A204.1 (cell line): Measurements from ENCODE around the gene ABCA2.
"Not testable (repeated sequence)": the region's sequence is repeated elsewhere in the genome, so short reads cannot be mapped to it uniquely, and the experiment has no call there.

ENCODE experiments used
- FAIRE-seq: peaks from 2 replicates; lab custom pipeline; 2012; peaks lifted over from hg19 to GRCh38; lab: Jason Lieb, UNC

The ABCA2 gene

DNA sequence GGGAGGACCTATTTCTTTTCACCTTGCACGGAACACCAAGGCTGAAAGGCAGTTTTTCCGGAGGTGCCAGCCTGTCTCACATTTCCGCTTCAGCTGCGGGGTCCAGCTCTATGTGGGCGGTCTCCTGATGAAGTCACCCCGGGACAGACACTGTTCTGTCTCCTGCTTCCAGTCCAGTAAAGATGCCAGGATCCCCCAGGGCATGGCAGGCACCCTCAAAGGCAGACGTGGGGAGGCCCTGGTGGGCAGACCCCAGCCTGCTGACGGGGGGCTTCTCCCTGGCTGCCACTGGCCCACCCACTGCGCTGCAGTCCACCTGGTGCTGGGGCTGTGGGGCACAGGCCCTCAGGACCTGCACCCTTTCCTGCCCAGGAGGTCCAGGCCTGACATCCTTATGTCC lies 34.8 kb upstream of the ABCA2 start:
- FAIRE-seq: not testable (repeated sequence)

DNA sequence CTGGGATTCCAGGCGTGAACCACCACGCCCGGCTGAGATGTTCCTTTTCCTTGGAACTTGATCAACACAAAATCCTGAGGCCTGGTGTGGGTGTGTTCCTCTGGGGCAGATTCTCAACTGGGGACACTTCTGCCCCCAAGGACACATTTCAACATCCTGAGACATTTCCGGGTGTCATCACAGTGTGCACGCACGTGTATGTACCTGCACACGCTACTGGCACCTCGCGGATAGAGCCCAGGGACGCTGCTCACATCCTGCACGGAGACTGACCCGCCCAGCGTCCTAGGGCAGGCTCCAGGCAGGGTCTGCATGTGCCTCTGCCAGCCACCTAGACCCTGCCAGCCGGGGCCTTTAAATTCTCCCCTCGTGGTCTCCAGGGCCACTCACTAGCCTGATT lies 34.3 kb upstream of the ABCA2 start:
- no peak for FAIRE-seq

DNA sequence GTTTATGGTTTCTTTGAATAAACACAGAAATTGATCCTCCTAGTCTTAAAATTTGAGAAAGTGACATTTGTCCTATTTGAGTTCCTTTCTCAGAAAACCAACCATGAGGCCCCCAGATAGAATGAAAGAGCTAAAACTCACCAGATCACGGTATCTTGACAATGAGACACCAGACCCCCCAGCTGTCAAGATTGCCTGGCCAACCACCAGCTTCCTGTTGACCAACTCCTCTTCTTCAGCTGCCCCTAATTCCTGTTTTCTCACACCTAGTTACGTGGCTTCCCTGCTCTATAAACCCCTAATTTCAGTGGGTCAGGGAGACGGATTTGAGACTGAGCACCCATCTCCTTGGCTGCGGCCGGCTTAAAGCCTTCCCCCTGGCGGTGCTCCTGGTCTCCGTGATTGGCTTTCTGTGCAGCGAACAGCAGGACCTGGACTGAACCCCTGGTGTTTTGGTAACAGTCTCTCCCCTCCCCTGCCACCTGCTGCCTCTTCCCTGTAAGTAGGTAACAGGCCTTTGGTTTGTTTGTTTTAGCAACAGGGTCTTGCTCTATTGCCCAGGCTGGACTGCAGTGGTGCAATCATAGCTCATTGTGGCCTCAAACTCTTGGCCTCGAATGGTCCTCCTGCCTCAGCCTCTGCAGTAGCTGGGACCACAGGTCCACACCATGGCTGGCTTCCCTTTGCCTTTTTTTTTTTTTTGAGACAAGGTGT lies 30.6 kb upstream of the ABCA2 start:
- no peak for FAIRE-seq

DNA sequence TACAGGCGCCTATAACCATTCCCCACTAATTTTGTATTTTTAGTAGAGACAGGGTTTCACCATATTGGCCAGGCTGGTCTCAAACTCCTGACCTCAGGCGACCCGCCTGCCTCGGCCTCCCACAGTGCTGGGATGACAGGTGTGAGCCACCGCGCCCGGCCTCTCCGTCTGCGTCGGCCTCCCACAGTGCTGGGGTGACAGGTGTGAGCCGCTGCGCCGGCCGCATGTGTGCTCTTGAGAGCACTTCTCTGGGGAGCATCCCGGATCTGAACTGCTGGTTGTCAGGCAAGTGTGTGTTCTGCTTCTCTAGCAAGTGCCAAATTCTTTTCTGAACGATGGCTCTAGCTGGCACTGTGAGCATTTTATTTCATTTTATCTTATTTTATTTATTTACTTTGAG lies 29.5 kb upstream of the ABCA2 start:
- no peak for FAIRE-seq

DNA sequence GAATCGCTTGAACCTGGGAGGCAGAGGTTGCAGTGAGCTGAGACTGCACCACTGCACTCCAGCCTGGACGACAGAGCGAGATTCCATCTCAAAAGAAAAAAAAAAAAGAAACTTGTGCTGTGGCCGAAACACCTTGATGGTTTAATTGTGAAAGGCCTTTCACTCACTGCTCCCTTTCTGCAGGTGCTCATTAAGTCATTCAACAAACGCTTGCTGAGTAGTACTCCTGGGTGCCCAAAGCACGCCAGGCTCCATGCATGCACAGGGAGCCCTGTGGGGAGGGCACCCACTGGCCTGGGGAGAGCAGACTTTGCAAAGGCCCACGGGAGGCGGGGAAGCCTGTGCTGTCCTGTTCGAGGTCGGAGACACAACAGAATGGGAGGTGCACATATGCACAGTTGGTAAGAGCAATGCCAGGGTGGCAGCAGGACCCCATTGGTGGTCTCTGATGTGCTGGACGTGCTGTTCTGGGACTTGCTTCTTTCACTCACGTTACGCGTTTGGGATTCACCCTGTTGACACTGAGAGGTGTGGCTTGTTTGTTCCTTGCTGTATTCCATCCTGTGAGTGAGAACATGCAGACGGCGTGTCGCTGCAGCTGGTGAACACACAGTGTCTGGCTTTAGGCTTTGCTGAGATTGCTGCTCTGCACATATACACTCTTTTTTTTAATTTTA lies 28.8 kb upstream of the ABCA2 start:
- FAIRE-seq: no peak

DNA sequence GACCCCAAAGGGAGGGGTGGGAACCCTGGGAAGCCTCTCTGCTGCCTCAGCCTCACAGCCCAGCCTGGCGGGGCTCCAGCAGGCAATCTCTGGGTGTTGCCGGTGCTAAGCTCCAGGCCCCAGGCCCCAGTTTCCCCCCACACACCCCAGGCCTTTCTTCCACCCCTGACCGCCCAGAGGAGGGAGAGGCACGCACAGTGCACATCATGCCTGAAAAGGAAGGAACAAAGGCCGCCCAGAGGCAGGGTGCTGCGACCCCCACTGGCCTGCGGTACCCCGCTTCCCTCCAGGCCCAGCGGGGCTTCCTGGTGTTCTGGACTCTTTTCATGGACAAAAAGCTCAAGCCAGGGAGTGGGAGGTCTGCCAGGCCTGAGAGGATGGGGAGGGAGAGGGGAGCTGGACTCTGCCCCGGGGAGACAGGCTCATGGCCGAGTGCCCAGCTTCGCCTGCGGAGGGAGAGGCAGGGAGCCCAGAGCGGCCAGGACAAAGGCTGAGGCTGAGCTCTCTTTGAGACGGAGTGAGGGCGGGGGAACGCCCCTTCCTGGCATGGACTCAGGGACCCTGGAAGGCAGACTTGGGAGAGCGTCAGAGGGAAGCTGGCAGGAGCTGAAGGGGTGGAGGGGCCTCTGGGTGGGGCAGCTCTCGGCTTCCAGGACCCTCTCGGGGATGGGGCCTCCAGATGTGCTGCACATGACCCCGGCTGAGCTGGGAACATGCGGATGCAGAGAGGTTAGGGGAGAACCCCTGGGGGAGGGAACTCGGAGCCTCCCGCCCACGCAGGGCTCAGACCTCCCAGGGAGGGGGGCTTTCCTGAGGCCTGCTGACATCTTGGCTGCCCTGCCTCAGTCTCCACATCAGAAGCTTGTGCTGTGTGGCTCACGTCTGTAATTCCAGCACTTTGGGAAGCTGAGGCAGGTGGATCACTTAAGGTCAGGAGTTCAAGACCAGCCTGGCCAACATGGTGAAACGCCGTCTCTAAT lies 27.6 kb upstream of the ABCA2 start:
- FAIRE-seq: no peak

DNA sequence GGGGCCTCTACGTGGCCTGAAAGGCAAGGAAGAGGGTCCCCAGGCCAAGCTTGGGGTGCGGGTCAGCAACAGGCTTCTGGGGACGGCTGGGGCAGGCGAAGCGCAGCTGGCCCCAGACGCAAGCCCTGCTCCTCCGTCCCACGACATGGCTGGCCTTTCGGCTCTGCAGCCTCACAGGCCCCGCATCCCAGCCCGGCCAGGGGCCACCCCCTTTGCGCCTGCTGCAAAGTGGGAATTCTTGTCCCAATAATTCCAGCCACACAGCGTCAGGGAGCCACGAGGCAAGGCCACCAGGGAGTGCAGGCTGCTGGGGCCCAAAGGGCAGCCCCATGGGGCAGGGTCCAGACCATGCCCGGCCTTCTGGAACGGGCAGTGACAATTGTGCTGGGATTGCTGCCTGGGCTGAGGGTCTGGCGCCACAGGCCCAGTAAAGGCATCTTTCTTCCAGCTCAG lies 26.9 kb upstream of the ABCA2 start:
- no peak for FAIRE-seq

DNA sequence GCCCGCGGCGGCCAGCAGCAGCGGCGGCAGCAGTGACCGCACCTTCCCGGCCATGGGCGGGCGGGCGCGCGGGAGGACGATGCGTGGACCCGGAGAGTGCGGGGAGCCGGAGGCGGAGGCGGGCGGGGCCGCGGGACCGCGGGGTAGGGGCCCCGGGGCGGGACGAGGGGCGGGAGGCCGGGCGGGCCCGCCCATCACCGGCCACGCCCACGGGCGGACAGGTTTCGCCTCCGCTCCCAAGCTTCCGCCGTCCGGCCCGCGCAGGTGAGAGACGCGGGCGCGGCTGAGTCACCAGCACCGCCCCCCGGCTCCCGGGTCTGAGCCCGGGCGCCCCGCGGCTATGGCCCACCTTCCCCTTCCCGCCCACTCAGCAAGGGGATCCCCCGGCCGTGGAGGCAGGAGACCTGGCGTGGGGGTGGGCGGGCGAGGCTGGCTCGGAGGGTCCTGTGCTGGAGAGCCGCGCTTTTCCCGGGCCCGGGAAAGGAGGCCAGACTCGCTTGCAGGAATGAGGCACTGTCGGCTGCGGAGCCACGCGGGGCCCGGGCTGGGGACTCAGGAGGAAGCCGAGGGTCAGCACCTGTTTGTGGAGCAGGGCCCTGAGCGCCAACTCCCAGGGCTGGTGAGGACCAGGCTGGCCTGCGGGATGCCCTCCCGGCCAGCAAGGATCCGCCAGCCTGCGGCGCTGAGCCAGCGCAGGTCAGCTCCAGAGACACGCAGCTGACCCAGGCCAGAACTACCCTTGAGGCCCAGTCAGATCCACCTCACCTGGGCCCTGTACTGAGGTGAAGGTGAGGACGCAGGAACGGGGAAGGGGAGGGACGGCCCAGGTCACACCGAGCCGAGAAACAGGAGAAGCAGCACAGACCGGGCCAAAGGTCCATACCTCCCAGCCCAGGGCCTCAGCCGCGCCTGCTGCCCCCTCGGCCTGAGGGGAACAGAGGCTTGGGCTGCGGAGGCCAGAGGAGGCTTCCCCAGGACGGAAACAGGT lies 26.2 kb upstream of the ABCA2 start, which contains the start of gene ENTPD2:
ENTPD2 (minus strand) TSS at position 118 of the 988 bp plus-strand sequence; CDS start at position 54, 64 bp downstream.
- no peak for FAIRE-seq

DNA sequence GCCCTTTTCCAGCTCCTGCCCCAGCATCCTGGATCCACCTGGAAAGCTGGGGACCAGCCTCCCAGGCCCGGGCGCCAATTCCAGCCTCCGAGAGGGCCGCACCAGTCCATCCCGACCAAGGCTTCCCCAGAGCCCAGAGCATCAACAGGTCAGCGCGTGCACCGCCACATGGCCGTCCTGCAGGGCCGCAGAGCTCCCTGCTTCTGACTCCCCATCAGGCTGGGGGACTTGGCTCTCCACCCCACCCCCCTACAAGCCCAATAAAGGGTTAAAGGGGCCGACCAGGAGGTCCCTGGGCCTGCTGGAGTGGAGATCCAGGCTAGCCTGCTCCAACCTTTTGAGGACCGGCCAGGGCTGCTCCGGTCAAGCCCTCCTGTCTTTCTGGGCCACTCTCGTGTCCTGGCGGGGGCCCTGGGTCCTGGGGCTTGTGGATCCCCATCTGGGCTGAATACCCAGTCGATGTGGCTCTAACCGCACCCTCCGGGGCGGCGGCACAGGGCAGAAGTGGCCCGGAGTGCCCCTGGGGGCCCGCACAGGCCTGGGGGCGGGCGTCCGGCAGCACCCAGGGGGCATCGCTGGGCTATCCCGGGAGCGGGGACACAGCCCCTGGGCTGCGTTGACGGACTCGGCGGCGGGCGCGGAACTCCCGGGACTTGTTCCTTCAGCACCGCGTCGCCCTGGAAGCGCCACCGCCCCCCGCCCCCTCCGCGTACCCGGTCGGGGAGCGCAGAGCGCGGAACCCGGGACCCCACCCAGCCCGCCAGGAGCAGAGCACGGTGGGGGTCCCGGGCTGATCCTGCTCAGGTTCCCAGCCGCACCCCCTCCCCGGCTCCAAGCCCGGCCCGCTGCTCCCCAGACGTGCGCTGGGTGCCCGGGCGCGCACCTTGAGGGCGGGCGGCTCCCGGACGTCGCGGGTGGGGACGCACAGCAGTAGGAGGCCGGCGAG lies 25.2 kb upstream of the ABCA2 start:
- no peak for FAIRE-seq

DNA sequence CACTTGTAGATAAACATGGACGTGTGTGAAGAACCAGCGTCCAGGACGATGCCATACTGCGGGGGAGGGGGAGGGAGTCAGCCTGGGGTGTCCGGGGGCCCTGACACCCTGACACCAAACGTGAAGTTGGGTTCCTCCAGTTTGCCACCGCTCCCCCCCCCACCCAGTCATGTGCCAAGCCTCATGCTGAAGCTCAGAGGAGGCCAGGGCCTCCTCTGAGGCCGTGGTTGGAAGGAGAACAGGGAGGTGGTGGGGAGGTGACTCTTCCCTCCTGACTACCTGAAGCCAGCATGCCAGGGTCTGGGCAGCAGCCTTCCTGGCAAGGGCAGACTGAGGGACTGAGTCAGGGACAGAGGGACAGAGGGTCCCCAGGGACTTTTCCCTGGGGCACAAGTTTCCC lies 24.3 kb upstream of the ABCA2 start:
- no peak for FAIRE-seq

DNA sequence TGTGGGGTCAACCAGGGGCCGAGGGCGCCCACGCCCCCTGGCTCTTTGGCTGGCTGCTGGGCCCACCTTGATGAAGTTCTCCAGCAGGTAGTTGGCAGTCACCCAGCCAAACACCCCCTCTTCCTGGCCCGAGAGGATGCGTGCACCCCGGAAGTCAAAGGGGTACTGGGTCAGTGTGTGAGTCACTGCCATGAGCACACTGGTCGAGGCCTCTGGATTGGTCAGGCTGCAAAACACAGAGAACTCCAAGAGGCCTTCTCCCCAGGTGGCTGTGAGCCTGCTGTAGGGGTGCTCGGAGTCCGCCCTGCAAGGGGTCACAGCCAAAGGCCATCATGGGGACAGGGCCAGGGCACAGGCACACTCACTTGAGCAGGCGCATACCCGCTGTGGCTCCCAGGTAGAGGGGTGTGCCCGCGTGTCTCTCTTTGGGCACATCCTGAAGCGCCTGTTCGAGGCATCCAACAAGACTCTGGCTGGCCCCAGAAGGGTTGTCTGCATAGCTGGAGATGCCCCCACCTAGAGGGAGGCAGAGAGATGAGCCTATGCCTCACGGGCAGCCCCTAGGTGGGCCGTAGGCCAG lies 23.2 kb upstream of the ABCA2 start:
- FAIRE-seq: no peak

DNA sequence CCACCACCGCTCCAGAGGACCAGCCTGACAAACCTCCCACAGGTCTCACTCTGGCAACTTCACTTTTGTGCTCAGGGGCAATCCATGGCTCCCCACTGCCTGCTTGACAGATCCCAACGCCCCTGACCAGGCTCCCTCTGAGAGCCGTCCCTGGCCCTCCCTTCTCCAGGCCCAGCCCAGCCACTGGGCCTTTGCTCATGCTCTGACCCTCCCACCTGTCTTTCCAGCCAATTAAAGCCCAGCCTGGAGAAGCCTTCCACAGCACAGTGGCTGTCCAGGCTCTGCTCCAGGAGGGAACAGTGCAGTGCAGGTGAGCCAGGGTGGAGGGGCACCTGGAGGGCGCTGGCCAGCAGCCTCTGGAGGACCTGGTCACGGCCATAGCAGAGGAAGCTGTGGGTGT lies 22.5 kb upstream of the ABCA2 start:
- FAIRE-seq: no peak

DNA sequence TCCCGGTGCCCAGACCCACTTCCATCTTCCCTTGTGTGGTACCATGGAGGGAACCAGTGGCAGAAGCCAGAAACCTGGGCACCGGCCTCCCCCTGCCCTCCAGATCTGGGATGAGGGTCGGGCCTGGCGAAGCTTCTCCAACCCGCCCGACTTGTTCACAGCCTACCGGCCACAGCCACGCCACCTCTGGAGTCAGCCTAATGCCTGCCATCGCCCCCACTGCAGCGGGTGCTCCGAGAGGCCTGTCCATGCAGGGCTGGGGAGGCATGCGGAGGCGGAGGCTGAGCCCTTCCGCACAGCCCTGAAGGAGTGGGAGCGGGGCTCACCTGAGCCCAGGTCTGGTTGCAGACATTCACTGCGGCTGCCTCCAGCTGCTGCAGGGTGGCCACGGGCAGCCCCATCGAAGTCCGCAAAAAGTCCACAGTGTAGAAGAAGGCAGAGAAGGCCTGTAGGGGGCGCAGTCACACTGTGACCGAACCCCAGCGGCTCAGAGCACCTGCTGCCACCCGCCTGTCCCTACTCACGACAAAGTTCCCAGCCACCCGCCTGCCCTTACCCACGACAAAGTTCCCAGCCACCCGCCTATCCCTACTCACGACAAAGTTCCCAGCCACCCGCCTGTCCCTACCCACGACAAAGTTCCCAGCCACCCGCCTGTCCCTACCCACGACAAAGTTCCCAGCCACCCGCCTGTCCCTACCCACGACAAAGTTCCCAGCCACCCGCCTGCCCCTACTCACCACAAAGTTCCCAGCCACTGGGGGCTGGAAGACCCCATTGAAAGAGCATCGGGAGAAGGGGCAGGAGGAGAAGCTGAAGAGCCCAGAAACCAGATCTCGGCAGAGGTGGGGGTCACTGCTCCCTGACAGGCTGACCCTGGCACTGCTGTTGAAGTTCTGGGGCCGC lies 21.8 kb upstream of the ABCA2 start:
- FAIRE-seq: no peak

DNA sequence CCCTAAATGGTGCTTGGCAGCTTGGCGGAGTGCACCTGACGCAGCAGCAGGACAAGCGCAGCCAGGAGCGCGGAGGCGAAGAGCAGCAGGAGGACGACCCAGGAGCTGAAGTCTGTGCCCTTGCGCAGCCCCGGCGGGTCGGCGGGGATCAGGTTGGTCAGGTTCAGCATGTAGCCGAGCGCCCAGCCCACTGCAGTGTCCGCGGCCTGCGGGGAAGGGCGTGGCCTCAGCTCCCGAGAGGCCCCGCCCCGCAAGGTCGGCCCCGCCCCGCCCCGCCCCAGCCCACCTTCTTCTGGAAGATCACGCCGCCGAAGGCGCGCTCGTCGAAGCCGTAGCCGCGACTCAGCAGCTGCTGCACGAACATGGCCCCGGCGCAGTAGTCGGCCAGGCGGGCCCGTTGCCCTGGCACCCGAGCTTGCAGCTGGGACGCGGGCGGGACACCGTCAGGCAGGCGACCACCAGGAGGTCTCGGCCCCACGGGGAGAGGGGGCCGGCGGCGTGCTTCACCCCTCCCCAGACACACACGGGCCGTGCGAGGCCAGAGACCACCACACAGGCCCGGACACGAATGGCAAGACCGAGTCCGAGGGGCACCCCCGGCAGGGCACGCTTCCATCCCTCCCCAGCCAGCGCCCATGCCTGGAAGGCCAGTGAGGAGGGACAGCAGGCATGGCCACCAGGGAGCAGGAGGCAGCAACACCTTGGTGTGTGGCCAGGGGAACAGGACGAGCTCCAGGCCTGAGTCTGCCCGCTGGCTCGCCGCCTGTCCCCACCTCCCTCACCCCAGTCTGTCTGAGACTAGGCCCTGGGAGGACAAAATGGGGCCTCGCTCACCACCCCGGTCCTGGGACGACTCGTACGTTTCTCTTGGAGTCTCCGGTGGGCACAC lies 20.9 kb upstream of the ABCA2 start:
- FAIRE-seq: no peak

DNA sequence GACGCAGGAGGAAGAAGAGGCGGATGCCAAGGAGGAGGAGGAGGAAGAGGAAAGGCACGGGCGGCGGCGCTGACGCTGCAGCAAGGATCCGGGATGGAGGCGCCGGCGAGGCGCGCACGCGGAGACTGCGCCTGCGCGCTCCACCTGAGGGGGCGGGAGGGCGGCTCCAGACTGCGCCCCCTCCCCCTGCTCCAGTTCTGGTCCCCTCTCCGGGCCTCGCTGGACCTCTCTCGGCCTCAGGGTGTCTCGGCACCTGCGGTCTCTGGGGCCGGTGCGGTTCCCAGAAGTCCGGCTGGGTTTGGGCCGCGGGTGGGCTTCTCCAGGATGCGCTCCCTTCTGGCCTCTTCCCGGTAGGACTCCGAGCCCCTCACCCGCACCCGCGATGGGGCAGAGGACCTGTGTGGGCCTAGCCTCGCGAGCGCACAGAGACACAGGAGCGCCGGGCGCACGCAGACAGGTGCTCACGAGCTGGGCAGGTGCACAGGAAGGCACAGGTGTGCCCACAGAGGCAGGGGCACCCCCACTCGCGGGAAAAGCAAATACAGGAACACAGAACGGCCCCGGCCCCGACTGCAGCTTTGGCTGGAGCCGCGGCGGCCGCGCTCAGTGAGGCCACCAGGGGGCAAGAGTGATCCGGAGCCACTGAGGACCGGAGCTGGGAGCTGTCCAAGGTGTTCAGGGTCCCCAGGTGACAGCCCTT lies 18.2 kb upstream of the ABCA2 start, which contains the start of gene NPDC1:
NPDC1 (minus strand) TSS at position 90 of the 700 bp plus-strand sequence. CDS start 188 bp downstream, outside the sequence.
- no peak for FAIRE-seq

DNA sequence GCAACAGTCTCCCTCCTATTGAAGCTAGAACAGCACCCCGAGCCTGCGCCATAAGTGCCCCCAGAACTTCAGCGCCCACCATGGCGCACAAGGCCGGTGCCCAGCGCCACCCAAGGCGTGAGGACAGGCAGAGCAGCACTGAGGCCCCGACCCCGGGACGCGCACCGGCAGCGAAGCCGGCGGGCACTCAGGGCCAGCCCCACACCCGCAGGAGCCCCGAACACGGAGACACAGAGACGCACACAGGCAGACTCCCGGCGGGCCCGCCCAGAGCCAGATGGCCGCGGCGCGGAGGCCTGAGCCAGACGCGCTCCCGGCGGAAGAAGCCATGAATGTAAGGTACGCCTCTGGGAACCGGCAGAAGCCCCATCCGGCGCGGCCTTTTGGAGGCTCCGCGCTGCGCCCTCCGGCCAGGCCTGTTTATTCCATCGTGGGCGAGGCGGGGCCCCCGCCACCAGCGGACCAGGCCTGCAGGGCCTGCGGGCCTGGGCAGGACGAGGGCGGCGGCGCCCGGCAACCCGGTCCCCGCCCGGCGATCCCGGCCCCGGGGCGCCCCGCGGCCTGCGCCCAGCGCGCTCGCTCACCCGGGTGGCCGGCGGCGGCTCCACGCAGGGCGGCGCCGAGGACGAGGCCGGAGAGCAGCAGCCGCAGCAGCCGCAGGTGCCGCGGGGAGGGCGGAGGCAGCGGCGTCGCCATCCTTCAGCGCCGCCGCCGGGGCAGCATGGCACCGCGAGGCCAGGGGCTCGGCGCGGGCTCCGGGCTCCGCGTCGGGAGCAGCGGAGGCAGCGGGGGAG lies 17.5 kb upstream of the ABCA2 start:
- FAIRE-seq: no peak
